BJ (cell line): ENCODE results near the gene RAB17. TPM values are rescaled to one million over a fixed set of nuclear protein-coding genes. Genes with fewer than 3 reads are reported as not detected.

Experiments
- polyA plus RNA-seq: library from polyadenylated mRNA; depleted of rRNA; stranded (reverse); fragments of >200 nt; gene quantifications from 2 replicates; pipeline ENCODE4 v1.2.3, GENCODE V29; 2011; rRNA removed
- small RNA-seq: library from RNA; depleted of rRNA; stranded (forward); fragments of <200 nt; gene quantifications from one replicate; pipeline ENCODE3, GENCODE V24; 2012; ENCODE audit warnings: low replicate concordance, low read depth; ENCODE audit not compliant: insufficient read length

RAB17 gene
- polyA plus RNA-seq, 1 experiment: 0.25 TPM

Small RNAs within 50 kb of the gene (small RNA-seq; reads per million reads assigned to genes)
- not detected for gene RNU6-1140P

Other genes with a start within 250 kb of the RAB17 start
- 522 and 695 TPM in 2 replicates for gene COL6A3, start 176.6 kb downstream of the RAB17 start, polyA plus RNA-seq
- 16.1 and 18.5 TPM in 2 replicates for gene MLPH, start 103.5 kb downstream of the RAB17 start, polyA plus RNA-seq
- not detected in 2 replicates for gene PRLH, start 24.2 kb downstream of the RAB17 start, polyA plus RNA-seq
- 50.4 and 58.5 TPM in 2 replicates for gene LRRFIP1, start 36.9 kb upstream of the RAB17 start, polyA plus RNA-seq
- gene RBM44, start 208.0 kb upstream of the RAB17 start, polyA plus RNA-seq: 0.05 and 0.07 TPM in 2 replicates